Measurements from ENCODE around the gene SLAMF9.

GRCh38 chr1:159933347-159933746 lies 20.7 kb downstream of the SLAMF9 start:
- TF ChIP-seq GATA2 (IDR thresholded peaks at IDR 0.05; ENCODE audit: low read depth, low read length) (no peak), GATA3 (IDR thresholded peaks at IDR 0.05; ENCODE audit: low read depth, low read length) (no peak)
